ENCODE measurements around the gene MGP.

DNA sequence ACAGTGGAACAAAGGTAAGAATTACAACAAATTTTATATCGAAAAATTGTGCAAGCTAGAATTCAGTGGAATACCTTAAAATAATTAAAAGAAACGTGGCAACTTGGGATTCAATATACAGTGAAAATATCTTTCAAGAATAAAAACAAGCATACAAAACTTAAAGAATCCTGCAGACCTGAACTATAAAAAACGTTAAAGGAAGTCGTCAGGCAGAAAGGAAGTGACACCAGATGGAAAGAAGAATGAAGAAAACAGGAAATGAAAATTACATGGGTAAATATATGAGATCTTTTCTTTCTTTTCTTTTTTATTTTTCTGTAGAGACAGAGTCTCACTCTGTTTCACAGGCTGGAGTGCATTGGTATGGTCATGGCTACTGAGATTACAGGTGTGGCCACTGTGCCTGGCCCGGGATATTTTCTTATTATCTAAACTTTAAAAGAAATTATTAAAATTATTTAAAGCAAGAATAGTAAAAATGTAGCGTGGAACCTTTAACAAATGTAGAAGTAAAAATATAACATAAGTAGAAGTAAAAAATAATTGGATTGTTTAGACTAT lies 4.7 kb downstream of the MGP start:
- TF ChIP-seq CTCF (IDR thresholded peaks at IDR 0.05) (no peak), POLR2A (IDR thresholded peaks at IDR 0.05) (no peak)
